Loucy (cell line): Measurements from ENCODE around the gene GPR39.

Experiments used
- H2AFZ ChIP-seq: fragments of 200-600 bp; sonication (generic); 2 replicates; pipeline ENCODE4 v1.6.0; 2016; ENCODE audit warnings: antibody characterized with exemption, mild to moderate bottlenecking, low read length, moderate library complexity
- H3F3A ChIP-seq: fragments of 200-600 bp; 2 replicates; pipeline ENCODE4 v1.6.0; 2016; ENCODE audit warnings: antibody characterized with exemption, low read depth, mild to moderate bottlenecking
- H3K27me3 ChIP-seq: fragments of 200-600 bp; sonication (generic); 2 replicates; pipeline ENCODE4 v1.6.1; 2014; ENCODE audit warnings: low read length, mild to moderate bottlenecking; ENCODE audit not compliant: insufficient read depth, poor library complexity, severe bottlenecking
- H3K36me3 ChIP-seq: fragments of 200-600 bp; sonication (generic); 2 replicates; pipeline ENCODE4 v1.6.1; 2016; ENCODE audit warnings: low read length; ENCODE audit not compliant: insufficient read depth
- H3K4me1 ChIP-seq: fragments of 200-600 bp; sonication (generic); 2 replicates; pipeline ENCODE4 v1.5.1; 2014; ENCODE audit warnings: low read length, mild to moderate bottlenecking; ENCODE audit not compliant: insufficient read depth, poor library complexity, severe bottlenecking
- H3K4me2 ChIP-seq: fragments of 200-600 bp; sonication (generic); 2 replicates; pipeline ENCODE4 v1.6.0; 2014; ENCODE audit warnings: antibody characterized with exemption, low read length, low read depth, mild to moderate bottlenecking; ENCODE audit not compliant: poor library complexity, severe bottlenecking
- H3K4me3 ChIP-seq: fragments of 200-600 bp; sonication (generic); 2 replicates; pipeline ENCODE4 v1.5.1; 2014; ENCODE audit warnings: low read length, mild to moderate bottlenecking, mixed read lengths; ENCODE audit not compliant: poor library complexity, severe bottlenecking
- H3K79me2 ChIP-seq: fragments of 200-600 bp; sonication (generic); 2 replicates; pipeline ENCODE4 v1.6.1; 2014; ENCODE audit warnings: low read length; ENCODE audit not compliant: insufficient read depth
- H3K9ac ChIP-seq: fragments of 200-600 bp; sonication (generic); 2 replicates; pipeline ENCODE4 v1.6.0; 2014; ENCODE audit warnings: mild to moderate bottlenecking, low read depth, low read length, moderate library complexity; ENCODE audit not compliant: poor library complexity, severe bottlenecking
- H3K9me2 ChIP-seq: fragments of 200-600 bp; sonication (generic); replicated peaks from 2 replicates; pipeline ENCODE4 v1.6.1; 2016; ENCODE audit warnings: low read depth, low read length, mixed read lengths
- H3K9me3 ChIP-seq: fragments of 200-600 bp; sonication (generic); 2 replicates; pipeline ENCODE4 v1.6.1; 2014; ENCODE audit warnings: mild to moderate bottlenecking, antibody characterized with exemption, low read length, low read depth; ENCODE audit not compliant: insufficient read depth
- H4K20me1 ChIP-seq: fragments of 200-600 bp; sonication (generic); 2 replicates; pipeline ENCODE4 v1.6.0; 2014; ENCODE audit warnings: antibody characterized with exemption, low read length, mild to moderate bottlenecking; ENCODE audit not compliant: insufficient read depth, poor library complexity, severe bottlenecking
- EZH2phosphoT487 ChIP-seq: fragments of 200-600 bp; IDR thresholded peaks from 2 replicates; pipeline ENCODE4 v1.6.1; 2018; ENCODE audit warnings: antibody characterized with exemption, mild to moderate bottlenecking, moderate library complexity, borderline replicate concordance
- TF ChIP-seq, protein P1 (sequence below): fragments of 200-600 bp; sonication (generic); conservative IDR thresholded peaks from 2 replicates; pipeline ENCODE4 v1.5.1; 2014; ENCODE audit warnings: mild to moderate bottlenecking, antibody characterized with exemption, low read length

GPR39 gene

DNA sequence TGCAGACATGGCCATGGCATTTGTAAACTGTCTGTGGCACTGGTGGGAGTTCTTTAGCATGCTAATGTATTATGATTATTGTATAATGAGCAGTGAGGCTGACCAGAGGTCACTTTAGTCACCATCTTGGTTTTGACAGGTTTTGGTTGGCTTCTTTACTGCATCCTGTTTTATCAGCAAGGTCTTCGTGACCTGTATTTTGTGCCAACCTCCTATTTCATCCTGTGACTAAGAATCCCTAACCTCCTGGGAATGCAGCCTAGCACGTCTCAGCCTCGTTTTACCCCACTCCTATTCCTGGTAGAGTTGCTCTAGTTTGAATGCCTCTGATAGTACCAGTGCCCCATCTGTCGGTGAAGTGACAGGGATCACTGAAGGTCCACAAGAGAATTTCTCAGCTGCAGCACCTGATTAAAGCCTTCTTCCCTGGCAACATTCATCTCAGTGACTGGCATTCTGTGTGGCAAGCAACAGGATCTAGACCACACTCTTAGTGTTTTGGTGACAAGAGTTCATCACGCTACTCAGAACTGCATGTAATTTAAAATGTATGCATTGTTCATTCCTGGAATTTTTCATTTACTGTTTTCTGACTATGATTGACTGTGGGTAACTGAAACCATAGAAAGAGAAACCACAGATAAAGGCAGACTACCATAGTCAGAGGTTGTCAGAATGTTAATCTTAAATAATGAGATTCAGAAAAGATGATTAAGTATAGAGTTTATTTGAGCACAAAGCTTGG, 43.0 kb upstream of the GPR39 start:
- no peaks in the 10 kb centered on the region for H4K20me1 ChIP-seq

DNA sequence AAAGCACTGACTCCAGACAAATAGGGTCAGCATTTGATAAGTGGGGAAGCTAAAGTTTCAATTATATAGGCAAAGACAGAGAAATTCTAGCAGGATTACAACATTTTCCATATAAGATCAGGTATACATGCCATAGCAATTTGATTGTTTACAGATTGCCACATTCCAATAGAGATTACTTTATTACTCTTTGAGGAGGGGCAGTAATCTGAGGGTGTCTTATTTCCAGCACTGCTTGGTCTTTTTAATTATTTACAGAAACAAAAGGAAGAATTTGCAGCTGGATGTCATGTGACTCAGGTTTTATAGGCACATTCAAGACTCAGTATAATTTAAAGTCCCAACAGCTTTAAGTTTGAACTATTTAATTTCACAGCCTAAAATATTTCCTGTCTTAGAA, 42.5 kb upstream of the GPR39 start:
- Histone ChIP-seq H3K4me1 (no peaks in the 10 kb centered on the region), H3K9me3 (no peaks in the 10 kb centered on the region), H3K36me3 (no peaks in the 10 kb centered on the region), H2AFZ (no peak overlapping the region), H4K20me1 (no peaks in the 10 kb centered on the region), H3K4me3 (no peak overlapping the region), H3K27me3 (no peaks in the 10 kb centered on the region), H3K4me2 (no peak overlapping the region), H3F3A (no peaks in the 10 kb centered on the region), H3K9me2 (no peaks in the 10 kb centered on the region), H3K9ac (no peak overlapping the region), H3K79me2 (no peaks in the 10 kb centered on the region)
- TF ChIP-seq, protein P1, sequence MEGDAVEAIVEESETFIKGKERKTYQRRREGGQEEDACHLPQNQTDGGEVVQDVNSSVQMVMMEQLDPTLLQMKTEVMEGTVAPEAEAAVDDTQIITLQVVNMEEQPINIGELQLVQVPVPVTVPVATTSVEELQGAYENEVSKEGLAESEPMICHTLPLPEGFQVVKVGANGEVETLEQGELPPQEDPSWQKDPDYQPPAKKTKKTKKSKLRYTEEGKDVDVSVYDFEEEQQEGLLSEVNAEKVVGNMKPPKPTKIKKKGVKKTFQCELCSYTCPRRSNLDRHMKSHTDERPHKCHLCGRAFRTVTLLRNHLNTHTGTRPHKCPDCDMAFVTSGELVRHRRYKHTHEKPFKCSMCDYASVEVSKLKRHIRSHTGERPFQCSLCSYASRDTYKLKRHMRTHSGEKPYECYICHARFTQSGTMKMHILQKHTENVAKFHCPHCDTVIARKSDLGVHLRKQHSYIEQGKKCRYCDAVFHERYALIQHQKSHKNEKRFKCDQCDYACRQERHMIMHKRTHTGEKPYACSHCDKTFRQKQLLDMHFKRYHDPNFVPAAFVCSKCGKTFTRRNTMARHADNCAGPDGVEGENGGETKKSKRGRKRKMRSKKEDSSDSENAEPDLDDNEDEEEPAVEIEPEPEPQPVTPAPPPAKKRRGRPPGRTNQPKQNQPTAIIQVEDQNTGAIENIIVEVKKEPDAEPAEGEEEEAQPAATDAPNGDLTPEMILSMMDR: no peak
- TF ChIP-seq EZH2phosphoT487: no peak

More for the DNA sequence above, 43.0 kb upstream of the GPR39 start:
- Histone ChIP-seq H3K4me3 (no peak overlapping the region), H3F3A (no peaks in the 10 kb centered on the region), H3K9ac (no peak overlapping the region), H3K79me2 (no peaks in the 10 kb centered on the region), H3K27me3 (no peaks in the 10 kb centered on the region), H3K36me3 (no peaks in the 10 kb centered on the region), H3K4me1 (no peaks in the 10 kb centered on the region), H3K9me2 (no peaks in the 10 kb centered on the region), H3K4me2 (no peak overlapping the region), H2AFZ (no peak overlapping the region), H3K9me3 (no peaks in the 10 kb centered on the region)
- TF ChIP-seq EZH2phosphoT487: no peak
- TF ChIP-seq, protein P1: no peak

DNA sequence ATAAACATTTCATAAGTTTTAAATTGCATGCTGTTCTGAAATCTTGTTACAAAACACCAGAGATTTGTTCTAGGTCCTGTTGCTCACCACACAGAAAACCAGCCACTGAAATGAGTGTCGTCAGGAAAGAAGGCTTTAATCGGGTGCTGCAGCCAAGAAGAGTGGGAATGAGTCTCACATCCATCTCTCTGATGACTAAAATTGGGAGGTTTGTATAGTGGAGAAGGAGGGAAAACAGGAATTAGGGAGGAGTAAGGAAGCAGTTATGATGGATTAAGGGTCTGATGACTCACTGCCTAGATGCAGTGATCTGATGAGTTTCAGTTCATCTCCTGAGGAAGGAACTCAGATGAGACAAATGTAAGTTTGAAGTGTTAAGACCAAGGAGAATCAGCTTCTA, 42.1 kb upstream of the GPR39 start:
- Histone ChIP-seq H2AFZ (no peak overlapping the region), H3K36me3 (no peaks in the 10 kb centered on the region), H3F3A (no peaks in the 10 kb centered on the region), H3K4me2 (no peak overlapping the region), H3K79me2 (no peaks in the 10 kb centered on the region), H3K4me3 (no peak overlapping the region), H4K20me1 (no peaks in the 10 kb centered on the region), H3K27me3 (no peaks in the 10 kb centered on the region), H3K9me2 (no peaks in the 10 kb centered on the region), H3K4me1 (no peaks in the 10 kb centered on the region), H3K9me3 (no peaks in the 10 kb centered on the region), H3K9ac (no peak overlapping the region)
- TF ChIP-seq, protein P1: no peak
- no peak for TF ChIP-seq EZH2phosphoT487
